NB4 (cell line): ENCODE data around the gene PDE8A.
"Not testable (repeated sequence)": the region's sequence is repeated elsewhere in the genome, so short reads cannot be mapped to it uniquely, and the experiment has no call there.

Source experiments
- DNase-seq: peaks from one replicate; pipeline ENCODE4 v3.0.0; 2010; ENCODE audit warnings: low read depth
- H3K4me3 ChIP-seq: one replicate; pipeline ENCODE4 v1.5.1; 2011; ENCODE audit warnings: mild to moderate bottlenecking, low read depth, low read length, moderate library complexity
- MYC ChIP-seq: IDR thresholded peaks from 2 replicates; pipeline ENCODE4 v1.6.1; 2011; ENCODE audit warnings: low read depth, low read length
- POLR2A ChIP-seq: IDR thresholded peaks from 2 replicates; pipeline ENCODE4 v1.6.1; 2011; ENCODE audit warnings: mild to moderate bottlenecking; ENCODE audit not compliant: insufficient read length; ENCODE audit errors: extremely low read depth
- TF ChIP-seq, protein P1 (sequence below): IDR thresholded peaks from one replicate; pipeline ENCODE4 v1.5.1; 2012; ENCODE audit warnings: low read depth, low read length
- TF ChIP-seq, protein P2 (sequence below): IDR thresholded peaks from 2 replicates; pipeline ENCODE4 v1.6.1; 2011; ENCODE audit warnings: low read depth, low read length

Gene PDE8A

DNA sequence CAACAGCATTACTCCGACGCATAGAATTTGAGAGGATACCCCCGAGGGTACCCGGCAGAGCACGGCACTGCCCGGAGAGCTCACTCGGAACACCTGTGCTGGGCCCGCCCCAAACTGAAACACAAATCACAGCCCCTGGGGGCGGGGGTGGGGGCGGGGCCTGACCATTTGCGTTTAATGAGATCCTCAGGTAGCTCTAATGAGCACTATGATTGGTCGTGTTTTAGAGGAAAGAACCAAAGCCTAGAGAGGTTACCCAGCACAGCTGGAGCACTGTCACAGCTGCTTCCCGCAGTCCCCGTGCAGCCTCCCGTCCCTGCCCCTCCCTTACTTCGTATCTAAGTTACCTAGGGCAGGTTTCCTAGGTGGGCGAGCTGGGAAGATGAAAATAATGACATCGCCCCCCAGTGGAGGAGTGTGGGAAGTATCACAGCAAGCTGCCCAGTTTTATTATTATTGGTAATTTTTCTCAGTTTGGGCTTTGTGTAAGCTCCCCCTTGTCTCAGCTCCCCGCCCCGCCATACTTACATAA lies 187.1 kb downstream of the PDE8A start:
- peak; percentile 27 for DNase-seq
- no peak overlapping the region for H3K4me3 ChIP-seq
- TF ChIP-seq POLR2A, result no peak
- TF ChIP-seq, protein P1, sequence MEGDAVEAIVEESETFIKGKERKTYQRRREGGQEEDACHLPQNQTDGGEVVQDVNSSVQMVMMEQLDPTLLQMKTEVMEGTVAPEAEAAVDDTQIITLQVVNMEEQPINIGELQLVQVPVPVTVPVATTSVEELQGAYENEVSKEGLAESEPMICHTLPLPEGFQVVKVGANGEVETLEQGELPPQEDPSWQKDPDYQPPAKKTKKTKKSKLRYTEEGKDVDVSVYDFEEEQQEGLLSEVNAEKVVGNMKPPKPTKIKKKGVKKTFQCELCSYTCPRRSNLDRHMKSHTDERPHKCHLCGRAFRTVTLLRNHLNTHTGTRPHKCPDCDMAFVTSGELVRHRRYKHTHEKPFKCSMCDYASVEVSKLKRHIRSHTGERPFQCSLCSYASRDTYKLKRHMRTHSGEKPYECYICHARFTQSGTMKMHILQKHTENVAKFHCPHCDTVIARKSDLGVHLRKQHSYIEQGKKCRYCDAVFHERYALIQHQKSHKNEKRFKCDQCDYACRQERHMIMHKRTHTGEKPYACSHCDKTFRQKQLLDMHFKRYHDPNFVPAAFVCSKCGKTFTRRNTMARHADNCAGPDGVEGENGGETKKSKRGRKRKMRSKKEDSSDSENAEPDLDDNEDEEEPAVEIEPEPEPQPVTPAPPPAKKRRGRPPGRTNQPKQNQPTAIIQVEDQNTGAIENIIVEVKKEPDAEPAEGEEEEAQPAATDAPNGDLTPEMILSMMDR, result peak; percentile 44
- TF ChIP-seq, protein P2, sequence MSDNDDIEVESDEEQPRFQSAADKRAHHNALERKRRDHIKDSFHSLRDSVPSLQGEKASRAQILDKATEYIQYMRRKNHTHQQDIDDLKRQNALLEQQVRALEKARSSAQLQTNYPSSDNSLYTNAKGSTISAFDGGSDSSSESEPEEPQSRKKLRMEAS, result no peak
- TF ChIP-seq MYC, result no peak

DNA sequence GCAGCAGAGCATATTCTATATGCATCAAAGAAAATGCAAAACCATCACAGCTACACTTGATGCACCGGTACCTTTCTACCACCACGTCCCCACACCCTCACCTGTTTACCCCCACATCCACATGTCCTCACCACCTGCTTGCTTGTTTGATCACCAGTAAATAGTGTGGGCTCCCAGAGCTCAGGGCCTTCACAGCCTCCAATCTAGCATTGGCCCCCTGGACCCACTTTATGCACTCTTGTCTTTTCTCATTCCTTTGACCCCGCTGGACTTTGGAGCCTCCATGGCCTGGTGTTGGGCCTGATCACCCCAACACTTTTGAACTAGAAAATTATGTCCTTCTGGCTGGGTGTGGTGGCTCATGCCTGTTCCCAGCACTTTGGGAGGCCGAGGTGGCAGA lies 190.1 kb downstream of the PDE8A start:
- DNase-seq, result no peak
- TF ChIP-seq MYC (no peak), POLR2A (no peak)
- TF ChIP-seq, protein P1, result no peak
- TF ChIP-seq, protein P2, result no peak
- H3K4me3 ChIP-seq, result no peak overlapping the region

DNA sequence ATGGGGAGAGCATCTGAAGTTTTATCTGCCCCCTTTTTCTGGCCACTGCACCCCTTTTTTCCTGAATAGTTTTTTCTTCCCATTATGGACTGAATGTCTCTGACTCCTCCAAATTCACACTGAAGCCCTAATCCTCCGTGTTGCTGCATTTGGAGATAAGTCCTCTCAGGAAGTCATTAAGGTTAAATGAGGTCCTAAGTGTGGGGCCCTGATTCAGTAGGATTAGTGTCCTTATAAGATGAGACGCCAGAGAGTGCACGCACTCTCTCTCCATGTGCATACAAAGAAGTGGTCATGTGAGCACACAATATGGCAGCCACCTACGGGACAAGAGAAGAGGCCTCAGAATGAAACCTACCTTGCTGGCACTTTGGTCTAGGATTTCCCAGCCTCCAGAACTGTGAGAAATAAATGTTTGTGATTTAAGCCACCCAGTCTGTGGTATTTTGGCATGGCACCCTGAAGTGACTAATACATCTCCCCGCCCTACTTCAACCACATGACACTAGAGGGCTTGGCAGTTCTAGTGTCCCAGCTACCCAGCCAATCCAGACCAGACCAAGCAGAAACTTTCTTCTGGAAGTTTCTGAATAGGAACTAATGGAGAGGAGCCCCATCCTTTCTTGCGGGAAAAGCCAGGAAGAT lies 191.3 kb downstream of the PDE8A start:
- TF ChIP-seq, protein P1, result no peak
- TF ChIP-seq MYC (no peak), POLR2A (no peak)
- TF ChIP-seq, protein P2, result no peak
- DNase-seq, result no peak
- no peak overlapping the region for H3K4me3 ChIP-seq

DNA sequence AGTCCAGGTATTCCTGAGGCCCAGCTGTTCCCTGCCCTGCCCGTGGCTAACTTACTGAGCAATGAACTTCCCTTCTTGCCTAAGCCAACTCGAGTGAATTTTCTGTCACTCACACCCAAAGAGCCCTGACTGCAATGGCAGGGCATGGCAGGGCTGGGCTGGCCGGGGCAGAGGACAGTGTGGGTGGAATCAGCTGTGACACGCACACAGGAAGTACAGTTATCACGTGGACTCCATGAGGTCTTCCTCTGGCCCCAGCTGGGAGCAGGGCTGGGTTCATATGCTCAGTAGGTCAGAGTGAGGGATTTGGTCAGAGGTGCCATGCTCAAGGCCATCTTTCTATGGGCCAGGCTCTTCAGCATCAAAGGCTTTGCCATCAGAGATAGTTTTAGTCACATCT lies 192.0 kb downstream of the PDE8A start:
- not testable (repeated sequence) for DNase-seq, H3K4me3 ChIP-seq

DNA sequence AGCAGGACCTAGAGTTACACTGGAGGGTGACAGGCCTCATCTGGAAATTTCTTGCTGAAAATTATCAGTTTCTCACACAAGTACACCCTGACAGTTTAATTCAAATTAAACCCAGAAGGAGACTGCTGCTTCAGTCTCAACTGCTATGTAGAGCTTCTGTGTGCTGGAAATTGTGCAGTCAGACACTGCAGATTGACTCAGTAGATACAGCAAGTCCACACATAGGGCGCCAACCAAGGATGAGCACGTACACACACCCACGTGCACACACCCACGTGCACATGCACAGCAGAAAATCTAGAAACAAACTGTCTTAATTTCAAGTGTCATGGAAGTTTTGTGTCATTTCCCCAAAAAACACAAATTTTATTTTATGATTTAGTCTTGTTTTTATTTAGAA lies 192.9 kb downstream of the PDE8A start:
- TF ChIP-seq MYC, result no peak
- TF ChIP-seq, protein P1, result no peak
- no peak for TF ChIP-seq POLR2A
- TF ChIP-seq, protein P2, result no peak
- no peak overlapping the region for H3K4me3 ChIP-seq
- no peak for DNase-seq

DNA sequence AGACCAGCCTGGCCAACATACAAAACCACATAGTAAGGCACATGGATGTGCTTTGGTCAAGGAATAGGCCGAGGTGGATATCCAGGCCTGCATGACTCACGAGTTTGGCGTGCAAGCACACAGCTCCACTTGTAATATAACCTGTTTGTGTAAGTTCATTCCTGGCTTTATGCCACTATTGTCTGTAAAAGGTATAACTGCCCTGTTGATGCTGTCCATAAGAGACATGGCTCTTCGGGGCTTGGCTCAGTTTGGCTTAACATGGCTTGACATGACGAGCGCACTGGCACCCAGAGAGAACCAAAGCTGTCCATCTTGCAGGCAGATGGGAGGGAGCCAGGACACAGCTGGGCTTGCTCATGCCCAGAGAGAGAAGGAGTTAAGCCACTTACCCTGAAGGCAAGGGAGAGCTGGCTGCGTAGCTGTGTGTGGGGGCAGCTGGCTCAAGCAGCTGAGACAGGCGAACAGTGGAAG lies 195.4 kb downstream of the PDE8A start:
- not testable (repeated sequence) for H3K4me3 ChIP-seq, DNase-seq

DNA sequence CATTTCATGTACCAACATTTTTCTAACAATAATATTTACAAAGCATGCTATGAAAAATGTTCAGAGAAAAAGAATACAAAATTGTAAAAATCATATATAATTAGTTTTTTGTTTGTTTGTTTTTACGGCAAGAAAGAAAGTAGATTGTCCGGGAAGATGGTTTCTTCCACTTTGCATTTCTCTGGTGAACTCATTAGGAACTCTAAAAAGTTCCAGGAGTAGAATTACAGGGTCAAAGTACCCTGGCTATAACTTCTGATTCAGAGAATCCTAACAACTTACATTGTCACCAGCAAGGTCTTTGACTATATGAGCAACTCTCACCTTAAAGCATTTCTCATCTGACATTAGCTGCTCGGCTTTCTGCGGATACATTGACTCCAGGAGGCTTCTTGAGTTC lies 196.7 kb downstream of the PDE8A start:
- H3K4me3 ChIP-seq, result no peak overlapping the region
- no peak for DNase-seq
- TF ChIP-seq, protein P1, result no peak
- TF ChIP-seq, protein P2, result no peak
- no peak for TF ChIP-seq MYC
- TF ChIP-seq POLR2A, result no peak
